Peyer's patch (tissue), 4 donors: Measurements from ENCODE around the gene RIMBP2. TPM values are rescaled to one million over a fixed set of nuclear protein-coding genes. Genes with fewer than 3 reads are reported as not detected.
A peak's percentile ranks its signal among the peaks of the same experiment; 100 is the strongest.

Experiments
- DNase-seq, 3 donors: peaks; one replicate each; pipeline ENCODE4 v3.0.0-alpha.2; 2017 to 2019
- H3K27ac ChIP-seq, 4 donors: fragments of 200-600 bp; sonication (generic); one replicate each; pipeline ENCODE4 v1.5.1; 2016 to 2019
- H3K27me3 ChIP-seq, 2 donors: fragments of 200-600 bp; sonication (generic); one replicate each; pipeline ENCODE4 v1.5.1; 2019
- H3K36me3 ChIP-seq, 3 donors: fragments of 200-600 bp; sonication (generic); one replicate each; pipeline ENCODE4 v1.5.1; 2016 to 2019
- H3K4me1 ChIP-seq, 4 donors: fragments of 200-600 bp; sonication (generic); one replicate each; pipeline ENCODE4 v1.5.1; 2016 to 2019
- H3K4me3 ChIP-seq, 4 donors: fragments of 200-600 bp; sonication (generic); 1 replicate in 3 of 4; 2 replicates in 1 of 4; pipeline ENCODE4 v1.5.1; 2016 to 2019; ENCODE audit warnings: mild to moderate bottlenecking in 1 of 4
- H3K9me3 ChIP-seq, 4 donors: fragments of 200-600 bp; sonication (generic); one replicate each; pipeline ENCODE4 v1.5.1; 2016 to 2019; ENCODE audit warnings: mild to moderate bottlenecking in 1 of 4
- CTCF ChIP-seq, 6 experiments: fragments of 450-650 bp in 4 of 6; fragments of 200-600 bp in 2 of 6; sonication (generic) in 1 of 6; IDR thresholded peaks; one replicate each; pipeline ENCODE4 v1.5.1; 2017 to 2019; ENCODE audit warnings: antibody characterized with exemption in 6 of 6, mild to moderate bottlenecking in 3 of 6, moderate library complexity in 1 of 6
- POLR2A ChIP-seq, 2 donors: fragments of 450-650 bp; IDR thresholded peaks; one replicate each; pipeline ENCODE4 v1.5.1; 2017; ENCODE audit warnings: antibody characterized with exemption in 2 of 2, mild to moderate bottlenecking in 2 of 2, moderate library complexity in 2 of 2
- total RNA-seq, 4 donors: library from RNA; depleted of rRNA; stranded (reverse); fragments of >200 nt; gene quantifications; one replicate each; pipeline ENCODE4 v1.1.0, GENCODE V29; 2016

RIMBP2 gene
- total RNA-seq, 4 donors from 2014 or later: 8.8 to 19.8 (median 16.0) TPM

GRCh38 chr12:130556486-130557055 lies 159.5 kb downstream of the RIMBP2 start:
- DNase-seq: no peak
- Histone ChIP-seq H3K4me3 (no peak overlapping the region), H3K27ac (no peak overlapping the region)

GRCh38 chr12:130555628-130556485 lies 160.2 kb downstream of the RIMBP2 start:
- TF ChIP-seq POLR2A (IDR thresholded peaks at IDR 0.05): no peak
- no peak for TF ChIP-seq CTCF (IDR thresholded peaks at IDR 0.05)
- Histone ChIP-seq H3K36me3 (no peaks in the 10 kb centered on the region), H3K27me3 (no peaks in the 10 kb centered on the region), H3K27ac (peak overlapping the region in 1 of 4 donors; percentile 50), H3K4me1 (peaks cover 0 to 21% (median 0%) of the 10 kb centered on the region in 4 donors), H3K9me3 (peaks cover 0 to 8% (median 0%) of the 10 kb centered on the region in 4 donors), H3K4me3 (no peak overlapping the region)
- DNase-seq: no peak

More at GRCh38 chr12:130556486-130557055, 159.5 kb downstream of the RIMBP2 start:
- Histone ChIP-seq H3K4me1 (peaks cover 0 to 21% (median 0%) of the 10 kb centered on the region in 4 donors), H3K36me3 (no peaks in the 10 kb centered on the region), H3K27me3 (no peaks in the 10 kb centered on the region), H3K9me3 (peaks cover 0 to 1% (median 0%) of the 10 kb centered on the region in 4 donors)
- TF ChIP-seq POLR2A (IDR thresholded peaks at IDR 0.05) (no peak), CTCF (IDR thresholded peaks at IDR 0.05) (no peak)

- H3K4me3 ChIP-seq: no peak overlapping the region
- H3K9me3 ChIP-seq: peaks cover 0 to 8% (median 0%) of the 10 kb centered on the region in 4 donors
- DNase-seq: no peak
- H3K36me3 ChIP-seq: no peaks in the 10 kb centered on the region
- TF ChIP-seq CTCF (IDR thresholded peaks at IDR 0.05) (no peak), POLR2A (IDR thresholded peaks at IDR 0.05) (no peak)
- H3K4me1 ChIP-seq: peaks cover 0 to 21% (median 0%) of the 10 kb centered on the region in 4 donors
- H3K27me3 ChIP-seq: no peaks in the 10 kb centered on the region
- peak overlapping the region in 1 of 4 donors; percentile 50 for H3K27ac ChIP-seq
Measured at GRCh38 chr12:130555221-130555620, 160.9 kb downstream of the RIMBP2 start.

- no peak overlapping the region for H3K4me3 ChIP-seq
- peaks cover 0 to 8% (median 0%) of the 10 kb centered on the region in 4 donors for H3K9me3 ChIP-seq
- no peaks in the 10 kb centered on the region for H3K36me3 ChIP-seq
- no peak overlapping the region for H3K27ac ChIP-seq
- no peaks in the 10 kb centered on the region for H3K27me3 ChIP-seq
- no peak for TF ChIP-seq CTCF (IDR thresholded peaks at IDR 0.05)
- TF ChIP-seq POLR2A (IDR thresholded peaks at IDR 0.05): no peak
- no peak for DNase-seq
- peaks cover 0 to 20% (median 0%) of the 10 kb centered on the region in 4 donors for H3K4me1 ChIP-seq
Measured at GRCh38 chr12:130552483-130552996, 163.6 kb downstream of the RIMBP2 start.

GRCh38 chr12:130549361-130549760 lies 166.7 kb downstream of the RIMBP2 start:
- Histone ChIP-seq H3K9me3 (peaks cover 0 to 8% (median 0%) of the 10 kb centered on the region in 4 donors), H3K27ac (no peak overlapping the region), H3K36me3 (no peaks in the 10 kb centered on the region), H3K4me3 (no peak overlapping the region), H3K4me1 (no peaks in the 10 kb centered on the region), H3K27me3 (no peaks in the 10 kb centered on the region)
- no peak for DNase-seq
- TF ChIP-seq CTCF (IDR thresholded peaks at IDR 0.05) (no peak), POLR2A (IDR thresholded peaks at IDR 0.05) (no peak)
